Tibial nerve (tissue), 4 donors: Measurements from ENCODE around the gene SAPCD2.
A peak's percentile ranks its signal among the peaks of the same experiment; 100 is the strongest.

Experiments
- CTCF ChIP-seq, 5 experiments: fragments of 200-600 bp in 3 of 5; fragments of 450-650 bp in 2 of 5; sonication (generic) in 3 of 5; IDR thresholded peaks; one replicate each; pipeline ENCODE4 v1.5.1; 2016 to 2019; ENCODE audit warnings: antibody characterized with exemption in 5 of 5, mild to moderate bottlenecking in 3 of 5, moderate library complexity in 2 of 5
- EP300 ChIP-seq, 2 donors: sonication (generic); formaldehyde crosslinking; IDR thresholded peaks; one replicate each; pipeline ENCODE4 v1.6.1; 2017; ENCODE audit warnings: antibody characterized with exemption in 2 of 2, mild to moderate bottlenecking in 1 of 2
- POLR2A ChIP-seq, 2 donors: fragments of 450-650 bp; IDR thresholded peaks; one replicate each; pipeline ENCODE4 v1.6.1; 2017; ENCODE audit warnings: antibody characterized with exemption in 2 of 2, mild to moderate bottlenecking in 2 of 2, moderate library complexity in 2 of 2

DNA sequence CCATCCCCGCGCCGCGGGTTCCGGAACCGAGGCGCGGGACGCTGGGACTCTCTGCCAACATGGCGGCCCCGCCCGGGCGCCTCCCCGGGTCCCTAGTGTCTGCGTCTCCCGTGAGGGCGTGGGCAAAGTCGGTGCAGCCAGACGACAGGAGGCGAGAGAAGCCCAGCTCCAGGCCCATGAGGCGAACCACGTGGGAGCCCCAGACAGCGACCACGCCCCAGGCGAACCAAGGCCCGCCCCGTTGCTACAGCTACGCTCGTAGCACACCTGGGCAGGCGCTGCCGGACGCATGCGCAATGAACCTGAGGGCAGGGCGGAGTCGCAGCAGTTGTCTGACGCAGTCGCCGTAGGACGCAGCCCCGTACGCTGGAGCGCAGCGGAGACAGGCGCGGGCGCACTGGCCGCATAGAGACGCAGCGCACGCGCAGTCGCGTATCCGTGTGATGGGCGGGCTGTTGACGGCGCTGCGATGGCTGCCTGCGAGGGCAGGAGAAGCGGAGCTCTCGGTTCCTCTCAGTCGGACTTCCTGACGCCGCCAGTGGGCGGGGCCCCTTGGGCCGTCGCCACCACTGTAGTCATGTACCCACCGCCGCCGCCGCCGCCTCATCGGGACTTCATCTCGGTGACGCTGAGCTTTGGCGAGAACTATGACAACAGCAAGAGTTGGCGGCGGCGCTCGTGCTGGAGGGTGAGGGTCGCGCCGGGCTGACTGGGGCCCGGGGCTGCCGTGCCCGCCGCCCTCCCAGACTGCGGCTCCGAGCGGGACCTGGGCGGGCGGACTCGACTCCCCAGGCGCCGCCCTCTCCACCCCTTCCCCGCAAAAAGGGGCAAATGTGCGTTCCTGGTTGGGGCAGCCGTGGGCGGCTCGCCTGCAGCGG, 16.4 kb upstream of the SAPCD2 start, which contains the start of gene MAN1B1:
- TF ChIP-seq CTCF (IDR thresholded peaks at IDR 0.05): peak in 2 of 5 experiments; percentile 16 to 49
- TF ChIP-seq POLR2A (IDR thresholded peaks at IDR 0.05): peak in 1 of 2 donors; percentile 77
- peak; percentile 94 to 98 for TF ChIP-seq EP300 (IDR thresholded peaks at IDR 0.05)
